GM23338 (cell line): ENCODE data around the gene TMEM128. TPM values are rescaled to one million over a fixed set of nuclear protein-coding genes. Genes with fewer than 3 reads are reported as not detected.

ENCODE experiments used
- ATAC-seq: fragments of 200-7000 bp; cut with Tn5 transposase; 3 replicates; pipeline ENCODE4 v1.9.1; 2020
- DNase-seq: peaks from one replicate; pipeline ENCODE4 v3.0.0-alpha.2; 2015; ENCODE audit warnings: low spot score
- H2AFZ ChIP-seq: fragments of 200-600 bp; sonication (generic); 2 replicates; pipeline ENCODE4 v1.8.0; 2016; ENCODE audit warnings: antibody characterized with exemption, mild to moderate bottlenecking, moderate library complexity
- H3F3A ChIP-seq: fragments of 200-600 bp; sonication (generic); replicated peaks from 2 replicates; pipeline ENCODE4 v1.8.0; 2017; ENCODE audit warnings: antibody characterized with exemption, mixed run types, low read depth
- H3K27ac ChIP-seq: fragments of 200-600 bp; sonication (generic); 2 replicates; pipeline ENCODE4 v1.6.1; 2016; ENCODE audit warnings: low read depth
- H3K27me3 ChIP-seq: fragments of 200-600 bp; sonication (generic); 2 replicates; pipeline ENCODE4 v1.8.0; 2016; ENCODE audit warnings: mild to moderate bottlenecking, mixed run types, moderate library complexity; ENCODE audit not compliant: insufficient read depth
- H3K36me3 ChIP-seq: fragments of 200-600 bp; sonication (generic); 2 replicates; pipeline ENCODE4 v1.8.0; 2016; ENCODE audit warnings: mild to moderate bottlenecking; ENCODE audit not compliant: insufficient read depth
- H3K4me1 ChIP-seq: fragments of 200-600 bp; sonication (generic); 2 replicates; pipeline ENCODE4 v1.8.0; 2016; ENCODE audit warnings: mild to moderate bottlenecking, moderate library complexity; ENCODE audit not compliant: insufficient read depth
- H3K4me2 ChIP-seq: fragments of 200-600 bp; sonication (generic); 2 replicates; pipeline ENCODE4 v1.7.1; 2017; ENCODE audit warnings: mixed run types
- H3K4me3 ChIP-seq: fragments of 200-600 bp; sonication (generic); 2 replicates; pipeline ENCODE4 v1.6.1; 2016; ENCODE audit warnings: mixed run types
- H3K79me2 ChIP-seq: fragments of 200-600 bp; sonication (generic); replicated peaks from 2 replicates; pipeline ENCODE4 v1.8.0; 2017; ENCODE audit warnings: mild to moderate bottlenecking; ENCODE audit not compliant: insufficient read depth
- H3K9me2 ChIP-seq: fragments of 200-600 bp; sonication (generic); 2 replicates; pipeline ENCODE4 v1.8.0; 2017; ENCODE audit not compliant: insufficient read depth
- H4K20me1 ChIP-seq: fragments of 200-600 bp; sonication (generic); replicated peaks from 2 replicates; pipeline ENCODE4 v1.8.0; 2017; ENCODE audit warnings: mild to moderate bottlenecking; ENCODE audit not compliant: insufficient read depth
- H3K27ac Mint-ChIP-seq: 2 replicates; pipeline ENCODE4 v1.8.0; 2020; ENCODE audit warnings: inconsistent platforms, mild to moderate bottlenecking, moderate library complexity, mixed read lengths
- H3K27me3 Mint-ChIP-seq: 3 replicates; pipeline ENCODE4 v1.8.0; 2022; ENCODE audit warnings: low read depth, mild to moderate bottlenecking, moderate library complexity, mixed read lengths, inconsistent platforms; ENCODE audit not compliant: insufficient read depth, poor library complexity
- H3K36me3 Mint-ChIP-seq: 3 replicates; pipeline ENCODE4 v1.8.0; 2021; ENCODE audit warnings: low read depth, mild to moderate bottlenecking, inconsistent platforms, moderate library complexity, mixed read lengths
- H3K4me1 Mint-ChIP-seq: 3 replicates; pipeline ENCODE4 v1.8.0; 2020; ENCODE audit warnings: mild to moderate bottlenecking, inconsistent platforms, mixed read lengths
- H3K4me3 Mint-ChIP-seq: 3 replicates; pipeline ENCODE4 v1.8.0; 2021; ENCODE audit warnings: moderate library complexity, mild to moderate bottlenecking, inconsistent platforms, mixed read lengths
- H3K9me3 Mint-ChIP-seq: 3 replicates; pipeline ENCODE4 v1.8.0; 2020; ENCODE audit warnings: moderate library complexity, mild to moderate bottlenecking, inconsistent platforms, mixed read lengths
- CTCF ChIP-seq, 2 experiments: fragments of 200-600 bp in 1 of 2; sonication (generic) in 1 of 2; conservative IDR thresholded peaks; 2 replicates each; pipeline versions ENCODE4 v1.5.1 to v1.6.1; 2016 to 2017; ENCODE audit warnings: antibody characterized with exemption in 2 of 2, low read depth in 2 of 2, mild to moderate bottlenecking in 2 of 2, moderate library complexity in 1 of 2
- REST ChIP-seq: IDR thresholded peaks from one replicate; pipeline ENCODE4 v1.6.1; 2018; ENCODE audit warnings: antibody characterized with exemption; ENCODE audit not compliant: unreplicated experiment
- STAT1 ChIP-seq: IDR thresholded peaks from one replicate; pipeline ENCODE4 v1.6.1; 2016; ENCODE audit warnings: antibody characterized with exemption; ENCODE audit not compliant: unreplicated experiment
- ZNF462 ChIP-seq: fragments of 250-450 bp; sonication (Bioruptor Pico); IDR thresholded peaks from 2 replicates; pipeline ENCODE4 v1.5.0; 2020; ENCODE audit warnings: mild to moderate bottlenecking, moderate library complexity
- polyA plus RNA-seq: library from polyadenylated mRNA; unstranded; fragments of >200 nt; fragmentation: Nextera tagmentation; extraction: Ambion mirVana; gene quantifications from 2 replicates; pipeline ENCODE4 v1.2.1, GENCODE V29; 2016
- total RNA-seq: library from RNA; depleted of rRNA; stranded (reverse); fragments of >200 nt; shearing (Covaris generic); gene quantifications from 2 replicates; pipeline ENCODE4 v1.2.3, GENCODE V29; 2014

Gene TMEM128
- total and polyA plus RNA-seq, 2 experiments from 2014 or later, result 22.7 to 25.9 TPM

- H3K27me3 Mint-ChIP-seq, result peaks cover 1% of the 10 kb centered on the region
- no peaks in the 10 kb centered on the region for H3K4me1 ChIP-seq
- DNase-seq, result peak; percentile 26
- H3F3A ChIP-seq, result no peaks in the 10 kb centered on the region
- TF ChIP-seq ZNF462 (CRISPR knock-in tag) (no peak), CTCF (conservative IDR thresholded peaks at IDR 0.05; ENCODE audit: low read depth in 2 of 2) (peak; percentile 44 to 55), REST (no peak), STAT1 (no peak)
- ATAC-seq, result peak; percentile 67
- no peak overlapping the region for H3K27ac Mint-ChIP-seq
- no peaks in the 10 kb centered on the region for H3K79me2 ChIP-seq
- no peaks in the 10 kb centered on the region; the same call in 1 of the 2 replicates for H3K9me2 ChIP-seq
- no peaks in the 10 kb centered on the region for H3K4me1 Mint-ChIP-seq
- no peak overlapping the region for H3K4me3 ChIP-seq
- H3K27ac ChIP-seq, result no peak overlapping the region
- no peaks in the 10 kb centered on the region for H3K9me3 Mint-ChIP-seq
- no peaks in the 10 kb centered on the region for H3K36me3 Mint-ChIP-seq
- no peak overlapping the region for H3K4me2 ChIP-seq
- no peak overlapping the region for H3K4me3 Mint-ChIP-seq
- H3K27me3 ChIP-seq, result no peaks in the 10 kb centered on the region
- H4K20me1 ChIP-seq, result no peaks in the 10 kb centered on the region
- no peaks in the 10 kb centered on the region for H3K36me3 ChIP-seq
- H2AFZ ChIP-seq, result no peak overlapping the region
Observed at GRCh38 chr4:4260185-4260751, 12.2 kb upstream of the TMEM128 start.
